HG02610 (cell line): ENCODE results near the gene SPEN.
A peak's percentile ranks its signal among the peaks of the same experiment; 100 is the strongest.
"Not testable (repeated sequence)": the region's sequence is repeated elsewhere in the genome, so short reads cannot be mapped to it uniquely, and the experiment has no call there.

Experiments
- ATAC-seq: cut with Tn5 transposase; IDR thresholded peaks from one replicate; pipeline ENCODE4 v1.9.1; 2021; ENCODE audit warnings: mild to moderate bottlenecking, moderate library complexity; ENCODE audit not compliant: unreplicated experiment

Gene SPEN

DNA sequence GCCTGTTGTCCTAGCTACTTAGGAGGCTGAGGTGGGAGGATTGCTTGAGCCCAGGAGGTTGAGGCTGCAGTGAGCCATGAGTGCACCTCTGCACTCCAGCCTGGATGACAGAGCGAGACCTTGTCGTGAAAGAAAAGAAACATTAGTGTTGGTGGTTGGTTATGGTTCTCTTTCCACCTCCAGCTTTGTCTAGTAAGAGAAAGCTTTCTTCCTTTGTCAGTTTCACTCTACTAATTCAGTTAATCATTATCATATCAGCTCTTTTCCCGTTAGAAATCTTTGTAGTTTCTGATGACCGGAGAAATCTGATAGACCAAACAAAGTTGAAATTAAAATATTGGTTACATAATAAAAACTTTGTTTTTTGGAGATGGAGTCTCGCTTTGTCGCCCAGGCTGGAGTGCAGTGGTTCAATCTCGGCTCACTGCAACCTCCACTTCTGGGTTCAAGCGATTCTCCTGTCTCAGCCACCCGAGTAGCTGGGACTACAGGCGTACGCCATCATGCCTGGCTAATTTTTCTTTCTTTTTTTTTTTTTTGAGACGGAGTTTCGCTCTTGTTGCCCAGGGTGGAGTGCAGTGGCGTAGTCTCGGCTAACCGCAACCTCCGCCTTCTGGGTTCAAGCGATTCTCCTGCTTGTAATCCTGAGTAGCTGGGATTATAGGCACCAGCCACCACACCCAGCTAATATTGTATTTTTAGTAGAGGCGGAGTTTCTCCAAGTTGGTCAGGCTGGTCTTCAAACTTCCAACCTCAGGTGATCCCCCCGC, 49.5 kb downstream of the SPEN start:
- not testable (repeated sequence) for ATAC-seq

DNA sequence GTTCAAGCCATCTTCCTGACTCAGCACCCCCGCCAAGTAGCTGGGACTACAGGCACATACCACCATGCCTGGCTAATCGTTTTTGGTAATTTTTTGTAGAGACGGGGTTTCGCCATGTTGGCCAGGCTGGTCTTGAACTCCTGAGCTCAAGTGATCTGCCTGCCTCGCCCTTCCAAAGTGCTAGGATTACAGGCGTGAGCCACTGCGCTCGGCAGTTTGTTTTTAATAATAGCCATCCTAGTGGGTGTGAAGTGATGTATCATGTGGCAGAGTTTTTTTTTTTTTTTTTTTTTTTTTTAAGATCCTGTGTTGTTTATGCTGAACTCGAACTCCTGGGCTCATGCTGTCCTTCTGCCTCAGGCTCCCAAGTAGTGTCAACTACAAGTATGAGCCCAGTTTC, 51.8 kb downstream of the SPEN start:
- no peak for ATAC-seq

DNA sequence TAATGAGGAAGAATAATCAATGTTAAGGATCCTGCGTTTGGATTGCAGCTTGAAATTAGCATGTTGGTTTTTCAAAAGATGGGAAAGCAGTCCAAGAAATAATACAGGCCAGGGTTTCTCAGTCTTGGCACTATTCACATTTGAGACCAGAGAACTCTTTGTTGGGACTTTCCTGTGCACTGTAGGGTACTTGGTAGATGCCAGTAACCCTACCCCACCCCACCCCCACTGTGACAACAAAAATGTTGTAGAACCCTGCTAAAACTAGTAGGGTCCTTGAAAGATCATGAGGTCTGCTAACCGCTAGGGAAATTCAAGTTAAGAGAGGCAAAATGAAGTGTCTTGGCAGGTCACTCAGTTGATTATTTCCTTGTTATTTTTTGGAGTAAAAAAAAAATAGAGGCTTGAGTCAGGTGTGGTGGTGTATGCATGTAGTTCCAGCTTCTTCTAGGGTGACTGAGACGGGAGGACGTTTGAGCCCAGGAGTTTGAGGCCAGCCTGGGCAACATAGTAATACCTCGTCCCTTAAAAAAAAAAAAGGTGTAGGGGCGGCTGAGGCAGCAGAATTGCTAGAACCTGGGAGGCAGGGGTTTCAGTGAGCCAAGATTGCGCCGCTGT, 53.3 kb downstream of the SPEN start:
- no peak for ATAC-seq

DNA sequence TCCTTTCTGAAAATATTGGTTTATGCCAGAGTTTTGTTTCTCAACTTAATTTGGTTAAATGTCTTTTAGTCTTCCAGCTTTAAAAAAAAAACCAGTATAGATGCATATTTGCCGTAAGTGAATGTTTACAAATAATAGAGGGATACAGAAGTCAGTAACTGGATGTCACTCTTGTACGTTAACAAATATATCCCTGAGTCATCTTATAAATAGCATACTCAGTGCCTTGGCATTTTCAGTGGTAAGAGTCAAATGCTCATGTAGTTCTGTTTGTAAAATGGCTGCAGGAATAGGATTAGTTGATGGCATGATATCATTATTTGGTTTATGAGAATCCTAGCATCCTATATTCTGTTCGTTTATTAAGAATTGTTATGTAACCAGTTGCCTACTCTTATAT, 55.4 kb downstream of the SPEN start:
- no peak for ATAC-seq

DNA sequence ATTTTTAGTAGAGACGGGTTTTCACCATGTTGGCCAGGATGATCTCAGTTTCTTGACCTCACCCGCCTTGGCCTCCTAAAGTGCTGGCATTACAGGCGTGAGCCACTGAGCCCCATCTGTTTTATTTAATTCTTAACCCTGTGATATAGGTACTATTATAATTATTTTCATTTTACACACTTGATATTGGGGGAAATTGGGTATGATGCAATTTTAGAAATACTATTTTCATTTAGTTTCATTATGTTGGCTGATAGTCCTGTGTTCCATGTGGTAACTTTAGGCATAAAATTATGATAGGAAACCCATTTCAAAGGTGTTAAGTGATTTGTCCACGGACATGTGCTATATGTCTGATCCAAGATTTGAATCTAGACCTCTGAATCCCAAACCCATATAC, 61.1 kb downstream of the SPEN start:
- no peak for ATAC-seq

DNA sequence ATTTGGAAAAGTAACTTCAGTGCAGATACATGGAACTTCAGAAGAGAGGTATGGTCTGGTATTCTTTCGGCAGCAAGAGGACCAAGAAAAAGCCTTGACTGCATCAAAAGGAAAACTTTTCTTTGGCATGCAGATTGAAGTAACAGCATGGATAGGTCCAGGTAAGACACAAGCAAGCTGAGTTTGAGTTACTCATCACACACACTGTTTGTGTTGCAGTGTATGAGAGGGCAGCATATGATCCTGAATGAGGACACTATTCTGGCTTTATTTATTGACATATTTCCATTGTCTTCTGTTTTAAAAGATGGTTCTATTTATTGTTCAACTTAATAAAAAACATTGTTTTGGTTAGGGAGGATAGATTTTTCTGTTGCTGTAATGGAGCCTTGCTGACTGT, 63.6 kb downstream of the SPEN start:
- no peak for ATAC-seq

DNA sequence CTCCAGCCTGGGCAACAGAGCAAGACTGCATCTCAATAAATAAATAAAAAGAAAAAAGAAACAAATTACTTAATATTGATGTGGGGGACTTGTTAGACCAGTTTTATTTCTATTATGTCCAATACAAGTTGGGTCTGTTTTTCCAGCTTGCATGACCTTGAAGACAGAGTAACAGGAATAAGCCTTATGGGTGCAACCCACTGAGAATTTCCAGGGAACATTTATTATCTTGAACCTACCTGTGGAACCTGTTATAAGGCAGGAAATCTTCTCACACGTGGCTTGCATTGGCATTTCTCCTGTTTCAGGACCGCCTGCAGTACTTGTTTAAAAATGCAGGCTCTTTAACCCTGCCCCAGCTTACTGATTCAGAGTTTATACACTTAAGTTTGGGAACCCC, 64.4 kb downstream of the SPEN start:
- ATAC-seq = no peak

DNA sequence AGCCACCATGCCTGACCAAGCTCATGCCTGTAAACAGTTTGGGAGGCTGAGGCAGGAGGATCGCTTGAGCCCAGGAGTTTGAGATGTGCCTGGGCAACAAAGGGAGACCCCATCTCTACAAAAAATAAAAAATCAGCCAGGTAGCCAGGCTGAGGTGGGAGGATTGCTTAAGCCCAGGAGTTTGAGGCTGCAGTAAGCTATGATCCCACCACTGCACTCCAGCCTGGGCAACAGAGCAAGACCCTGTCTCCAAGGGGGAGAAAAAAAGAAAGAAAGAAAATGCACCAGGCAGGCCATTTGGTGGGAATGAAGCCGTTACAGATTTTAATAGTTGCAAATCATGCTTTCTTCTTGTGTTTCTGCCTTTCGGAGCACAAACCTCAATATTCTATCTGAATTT, 66.1 kb downstream of the SPEN start:
- not testable (repeated sequence) for ATAC-seq

DNA sequence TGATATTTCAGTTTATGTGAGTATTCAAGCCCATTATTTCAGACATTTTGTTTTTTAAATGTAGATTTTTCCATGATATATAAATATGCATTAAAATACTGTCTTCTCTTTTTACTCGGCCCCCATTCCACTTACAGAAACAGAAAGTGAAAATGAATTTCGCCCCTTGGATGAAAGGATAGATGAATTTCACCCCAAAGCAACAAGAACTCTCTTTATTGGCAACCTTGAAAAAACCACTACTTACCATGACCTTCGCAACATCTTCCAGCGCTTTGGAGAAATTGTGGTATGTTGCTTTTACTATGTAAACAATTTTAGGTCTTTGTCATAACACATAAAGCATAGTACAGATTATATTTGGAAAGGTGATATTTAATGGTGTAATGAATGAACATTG, 68.5 kb downstream of the SPEN start:
- no peak for ATAC-seq

DNA sequence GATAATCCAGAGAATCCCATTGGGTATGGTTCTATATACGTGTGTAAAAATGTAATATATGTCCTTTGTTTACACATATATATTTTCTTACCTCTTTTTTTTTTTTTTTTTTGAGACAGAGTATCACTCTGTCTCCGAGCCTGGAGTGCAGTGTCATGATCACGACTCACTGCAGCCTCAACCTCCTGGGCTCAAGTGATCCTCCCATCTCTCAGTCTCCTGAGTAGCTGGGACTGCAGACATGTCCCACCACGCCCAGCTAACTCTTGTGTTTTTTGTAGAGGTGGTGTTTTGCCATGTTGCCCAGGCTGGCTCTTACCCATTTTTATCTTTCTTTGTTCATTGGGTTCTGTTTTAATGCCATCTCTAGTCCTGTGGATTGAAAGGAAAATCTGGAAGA, 68.9 kb downstream of the SPEN start:
- no peak for ATAC-seq

DNA sequence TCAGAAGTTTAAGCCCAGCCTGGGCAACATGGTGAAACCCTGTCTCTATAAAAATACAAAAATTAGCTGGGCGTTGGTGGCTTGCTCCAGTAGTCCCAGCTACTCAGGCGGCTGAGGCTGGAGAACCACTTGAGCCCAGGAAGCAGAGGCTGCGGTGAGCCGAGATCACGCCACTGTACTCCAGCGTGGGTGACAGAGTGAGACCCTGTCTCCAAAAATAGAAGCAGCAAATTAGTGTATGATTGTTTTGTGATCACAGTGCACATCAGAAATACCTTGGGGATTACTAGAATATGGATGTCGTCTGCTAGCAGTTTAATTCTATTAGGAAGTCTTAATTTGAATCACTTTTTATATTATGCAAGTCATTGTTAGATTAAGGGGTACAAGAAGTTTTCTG, 69.4 kb downstream of the SPEN start:
- no peak for ATAC-seq

DNA sequence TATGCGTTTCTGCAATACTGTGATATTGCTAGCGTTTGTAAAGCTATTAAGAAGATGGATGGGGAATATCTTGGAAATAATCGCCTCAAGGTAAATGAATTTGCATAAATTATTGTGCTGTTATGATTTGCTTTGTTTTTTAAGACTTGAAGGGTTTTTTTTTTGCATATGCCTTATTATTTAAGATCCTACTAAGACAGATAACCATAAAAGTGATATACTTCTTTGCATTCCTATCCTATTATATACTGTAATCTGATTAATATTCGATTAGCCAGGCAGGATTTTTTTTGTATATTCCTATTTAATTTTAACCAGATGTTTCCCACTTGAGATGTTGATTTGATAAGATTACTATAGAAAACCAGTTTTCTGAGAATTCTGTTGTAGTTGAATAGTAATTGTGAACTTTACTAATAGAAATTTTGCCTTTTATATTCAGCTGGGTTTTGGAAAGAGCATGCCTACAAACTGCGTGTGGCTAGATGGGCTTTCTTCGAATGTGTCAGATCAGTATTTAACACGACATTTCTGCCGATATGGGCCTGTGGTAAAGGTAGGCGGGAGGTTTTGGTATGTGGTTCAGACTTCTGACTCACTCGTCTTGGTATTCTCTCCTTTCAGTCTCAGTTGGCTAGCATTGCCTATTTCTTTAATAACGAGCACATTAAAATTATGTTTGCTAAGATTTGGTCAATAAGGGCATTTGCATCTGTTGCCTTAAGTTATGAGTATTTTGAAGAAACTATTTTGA, 71.6 kb downstream of the SPEN start:
- peak; percentile 73 for ATAC-seq

DNA sequence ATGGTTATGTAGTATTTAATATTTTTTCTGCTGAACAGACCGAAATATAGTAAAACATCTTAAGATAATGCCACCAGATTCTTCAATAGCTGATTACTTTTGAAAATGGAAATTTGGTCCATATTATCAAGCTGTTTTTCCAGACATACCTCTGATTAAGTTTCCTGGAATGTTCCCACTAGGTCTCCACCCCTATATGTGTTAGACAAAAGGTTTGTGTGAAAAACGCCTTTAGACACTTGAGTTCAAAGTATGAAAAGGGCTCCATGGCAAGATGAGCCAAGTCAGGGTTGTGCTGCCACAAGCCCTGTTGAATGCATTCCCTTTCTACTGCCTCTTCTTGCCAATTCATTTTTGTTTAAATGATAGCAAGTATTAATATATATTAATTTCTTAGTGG, 75.7 kb downstream of the SPEN start:
- no peak for ATAC-seq

DNA sequence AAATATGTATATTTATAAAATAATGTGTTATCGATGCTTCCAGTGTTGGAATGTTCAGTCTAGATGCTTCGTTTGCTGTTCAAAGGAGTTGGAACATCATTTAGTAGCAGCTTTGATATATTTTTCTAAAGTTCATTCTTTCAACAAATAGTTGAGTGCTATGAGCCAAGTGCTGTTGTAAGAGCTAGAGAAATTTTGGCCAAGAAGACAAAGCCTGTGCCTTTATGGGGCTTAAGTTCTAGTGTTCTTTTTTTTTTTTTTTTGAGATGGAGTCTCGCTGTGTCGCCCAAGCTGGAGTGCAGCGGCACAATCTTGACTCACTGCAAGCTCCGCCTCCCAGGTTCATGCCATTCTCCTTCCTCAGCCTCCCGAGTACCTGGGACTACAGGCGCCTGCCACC, 78.9 kb downstream of the SPEN start:
- ATAC-seq = not testable (repeated sequence)

DNA sequence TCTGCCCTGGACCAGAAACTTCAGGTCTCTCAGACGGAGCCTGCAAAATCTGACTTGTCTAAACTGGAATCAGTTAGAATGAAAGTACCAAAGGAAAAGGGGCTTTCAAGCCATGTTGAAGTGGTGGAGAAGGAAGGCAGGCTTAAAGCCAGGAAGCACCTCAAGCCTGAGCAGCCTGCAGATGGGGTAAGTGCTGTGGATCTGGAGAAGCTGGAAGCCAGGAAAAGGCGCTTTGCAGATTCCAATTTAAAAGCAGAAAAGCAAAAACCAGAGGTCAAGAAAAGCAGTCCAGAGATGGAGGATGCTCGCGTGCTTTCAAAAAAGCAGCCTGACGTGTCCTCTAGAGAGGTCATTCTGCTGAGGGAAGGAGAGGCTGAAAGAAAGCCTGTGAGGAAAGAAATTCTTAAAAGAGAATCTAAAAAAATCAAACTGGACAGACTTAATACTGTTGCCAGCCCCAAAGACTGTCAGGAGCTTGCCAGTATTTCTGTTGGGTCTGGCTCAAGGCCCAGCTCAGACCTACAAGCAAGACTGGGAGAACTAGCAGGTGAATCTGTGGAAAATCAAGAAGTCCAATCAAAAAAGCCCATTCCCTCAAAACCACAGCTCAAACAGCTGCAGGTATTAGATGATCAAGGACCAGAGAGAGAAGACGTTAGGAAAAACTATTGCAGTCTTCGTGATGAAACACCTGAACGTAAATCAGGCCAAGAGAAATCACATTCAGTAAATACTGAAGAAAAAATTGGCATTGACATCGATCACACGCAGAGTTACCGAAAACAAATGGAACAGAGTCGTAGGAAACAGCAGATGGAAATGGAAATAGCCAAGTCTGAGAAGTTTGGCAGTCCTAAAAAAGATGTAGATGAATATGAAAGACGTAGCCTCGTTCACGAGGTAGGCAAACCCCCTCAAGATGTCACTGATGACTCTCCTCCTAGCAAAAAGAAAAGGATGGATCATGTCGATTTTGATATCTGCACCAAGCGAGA, 81.8 kb downstream of the SPEN start:
- ATAC-seq = no peak

DNA sequence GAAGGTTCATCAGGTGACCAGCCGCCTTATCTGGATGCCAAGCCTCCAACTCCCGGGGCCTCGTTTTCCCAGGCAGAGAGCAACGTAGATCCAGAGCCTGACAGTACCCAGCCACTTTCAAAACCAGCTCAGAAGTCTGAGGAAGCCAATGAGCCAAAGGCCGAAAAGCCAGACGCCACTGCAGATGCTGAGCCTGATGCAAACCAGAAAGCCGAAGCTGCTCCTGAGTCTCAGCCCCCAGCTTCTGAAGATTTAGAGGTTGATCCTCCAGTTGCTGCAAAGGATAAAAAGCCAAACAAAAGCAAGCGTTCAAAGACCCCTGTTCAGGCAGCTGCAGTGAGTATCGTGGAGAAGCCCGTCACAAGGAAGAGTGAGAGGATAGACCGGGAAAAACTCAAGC, 83.9 kb downstream of the SPEN start:
- no peak for ATAC-seq

DNA sequence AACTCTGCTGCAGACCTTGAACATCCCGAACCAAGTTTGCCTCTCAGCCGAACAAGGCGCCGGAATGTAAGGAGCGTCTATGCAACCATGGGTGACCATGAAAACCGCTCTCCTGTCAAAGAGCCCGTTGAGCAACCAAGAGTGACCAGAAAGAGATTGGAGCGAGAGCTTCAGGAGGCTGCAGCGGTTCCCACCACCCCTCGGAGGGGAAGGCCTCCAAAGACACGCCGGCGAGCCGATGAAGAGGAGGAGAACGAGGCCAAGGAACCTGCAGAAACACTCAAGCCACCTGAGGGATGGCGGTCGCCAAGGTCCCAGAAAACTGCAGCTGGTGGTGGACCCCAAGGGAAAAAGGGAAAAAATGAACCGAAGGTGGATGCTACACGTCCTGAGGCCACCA, 84.4 kb downstream of the SPEN start:
- no peak for ATAC-seq

DNA sequence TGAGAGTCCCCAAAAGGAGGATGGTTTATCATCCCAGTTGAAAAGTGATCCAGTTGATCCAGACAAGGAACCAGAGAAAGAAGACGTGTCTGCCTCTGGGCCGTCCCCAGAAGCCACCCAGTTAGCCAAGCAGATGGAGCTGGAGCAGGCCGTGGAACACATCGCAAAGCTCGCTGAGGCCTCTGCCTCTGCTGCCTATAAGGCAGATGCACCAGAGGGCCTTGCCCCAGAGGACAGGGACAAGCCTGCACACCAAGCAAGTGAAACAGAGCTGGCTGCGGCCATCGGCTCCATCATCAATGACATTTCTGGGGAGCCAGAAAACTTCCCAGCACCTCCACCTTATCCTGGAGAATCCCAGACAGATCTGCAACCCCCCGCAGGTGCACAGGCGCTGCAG, 85.1 kb downstream of the SPEN start:
- ATAC-seq = no peak

DNA sequence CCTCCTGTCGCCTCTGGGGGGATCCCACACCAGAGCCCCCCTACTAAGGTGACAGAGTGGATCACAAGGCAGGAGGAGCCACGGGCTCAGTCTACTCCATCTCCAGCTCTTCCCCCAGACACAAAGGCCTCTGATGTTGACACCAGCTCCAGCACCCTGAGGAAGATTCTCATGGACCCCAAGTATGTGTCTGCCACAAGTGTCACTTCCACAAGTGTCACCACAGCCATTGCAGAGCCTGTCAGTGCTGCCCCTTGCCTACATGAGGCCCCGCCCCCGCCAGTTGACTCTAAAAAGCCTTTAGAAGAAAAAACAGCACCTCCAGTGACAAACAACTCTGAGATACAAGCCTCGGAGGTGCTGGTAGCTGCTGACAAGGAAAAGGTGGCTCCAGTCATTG, 86.2 kb downstream of the SPEN start:
- no peak for ATAC-seq

DNA sequence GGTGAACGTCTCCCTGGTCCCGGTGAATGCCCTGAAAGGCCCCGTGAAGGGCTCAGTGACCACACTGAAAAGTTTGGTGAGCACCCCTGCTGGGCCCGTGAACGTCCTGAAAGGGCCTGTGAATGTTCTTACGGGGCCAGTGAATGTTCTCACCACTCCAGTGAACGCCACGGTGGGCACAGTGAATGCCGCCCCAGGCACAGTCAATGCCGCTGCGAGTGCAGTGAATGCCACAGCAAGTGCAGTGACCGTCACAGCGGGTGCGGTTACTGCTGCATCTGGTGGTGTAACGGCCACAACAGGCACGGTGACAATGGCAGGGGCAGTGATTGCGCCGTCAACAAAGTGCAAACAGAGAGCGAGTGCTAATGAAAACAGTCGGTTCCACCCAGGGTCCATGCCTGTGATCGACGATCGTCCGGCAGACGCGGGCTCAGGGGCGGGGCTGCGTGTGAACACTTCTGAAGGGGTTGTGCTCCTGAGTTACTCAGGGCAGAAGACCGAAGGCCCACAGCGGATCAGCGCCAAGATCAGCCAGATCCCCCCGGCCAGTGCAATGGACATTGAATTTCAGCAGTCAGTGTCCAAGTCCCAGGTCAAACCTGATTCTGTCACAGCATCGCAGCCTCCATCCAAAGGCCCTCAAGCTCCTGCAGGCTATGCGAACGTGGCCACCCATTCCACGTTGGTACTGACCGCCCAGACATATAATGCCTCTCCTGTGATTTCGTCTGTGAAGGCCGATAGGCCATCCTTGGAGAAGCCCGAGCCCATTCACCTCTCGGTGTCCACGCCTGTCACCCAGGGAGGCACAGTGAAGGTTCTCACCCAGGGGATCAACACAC, 86.9 kb downstream of the SPEN start:
- no peak for ATAC-seq
